Measurements from ENCODE around the gene AMDHD1. TPM values are rescaled to one million over a fixed set of nuclear protein-coding genes. Genes with fewer than 3 reads are reported as not detected.

Gene AMDHD1
- total RNA-seq, 2 donors from 2014 or later = 0.46 to 0.71 TPM

GRCh38 chr12:95989504-95990123 is 46.5 kb downstream of the AMDHD1 start:
- Histone ChIP-seq H3K36me3 (ENCODE audit: control insufficient read depth, insufficient read depth, low read length) (no peaks in the 10 kb centered on the region), H3K4me3 (ENCODE audit: low read length) (no peak overlapping the region), H3K27ac (ENCODE audit: low read depth, low read length) (no peak overlapping the region), H3K9me3 (ENCODE audit: control insufficient read depth, low read length) (no peaks in the 10 kb centered on the region), H3K9ac (ENCODE audit: extremely low read depth, low read length, poor library complexity, severe bottlenecking) (no peak overlapping the region), H3K4me1 (ENCODE audit: control insufficient read depth, insufficient read depth, low read length) (no peaks in the 10 kb centered on the region), H3K27me3 (ENCODE audit: control insufficient read depth, insufficient read depth, low read length, poor library complexity, severe bottlenecking) (peaks cover 5% of the 10 kb centered on the region)
- 93% methylated on average over 4 of the region's 4 CpGs; no CpG with 5 or more reads in 1 of the 2 experiments for WGBS, 2 experiments (ENCODE audit: insufficient coverage in 1 of 2, insufficient read length in 1 of 2)
- Mint-ChIP-seq H3K4me1 (peaks cover 6% of the 10 kb centered on the region), H3K36me3 (ENCODE audit: low read depth) (no peaks in the 10 kb centered on the region), H3K9me3 (no peaks in the 10 kb centered on the region), H3K4me3 (no peak overlapping the region), H3K27ac (no peak overlapping the region), H3K27me3 (ENCODE audit: insufficient read depth) (peaks cover 9% of the 10 kb centered on the region)
- TF ChIP-seq CTCF (conservative IDR thresholded peaks at IDR 0.05) = no peak
- DNase-seq = no peak

GRCh38 chr12:95990136-95990535 is 47.0 kb downstream of the AMDHD1 start:
- no peak for TF ChIP-seq CTCF (conservative IDR thresholded peaks at IDR 0.05)
- H3K9me3 Mint-ChIP-seq = no peaks in the 10 kb centered on the region
- 85 to 92% methylated on average over 3 to 7 of the region's 7 CpGs for WGBS, 2 experiments (ENCODE audit: insufficient coverage in 1 of 2, insufficient read length in 1 of 2)
- no peak overlapping the region for H3K4me3 Mint-ChIP-seq
- peak; percentile 58 for DNase-seq
- peaks cover 9% of the 10 kb centered on the region for H3K27me3 Mint-ChIP-seq (ENCODE audit: insufficient read depth)
- H3K4me1 Mint-ChIP-seq = peaks cover 6% of the 10 kb centered on the region
- H3K27ac Mint-ChIP-seq = no peak overlapping the region
- H3K4me1 ChIP-seq (ENCODE audit: control insufficient read depth, insufficient read depth, low read length) = no peaks in the 10 kb centered on the region
- H3K36me3 ChIP-seq (ENCODE audit: control insufficient read depth, insufficient read depth, low read length) = no peaks in the 10 kb centered on the region
- no peak overlapping the region for H3K9ac ChIP-seq (ENCODE audit: extremely low read depth, low read length, poor library complexity, severe bottlenecking)
- H3K27me3 ChIP-seq (ENCODE audit: control insufficient read depth, insufficient read depth, low read length, poor library complexity, severe bottlenecking) = peaks cover 5% of the 10 kb centered on the region
- H3K27ac ChIP-seq (ENCODE audit: low read depth, low read length) = no peak overlapping the region
- no peaks in the 10 kb centered on the region for H3K9me3 ChIP-seq (ENCODE audit: control insufficient read depth, low read length)
- no peaks in the 10 kb centered on the region for H3K36me3 Mint-ChIP-seq (ENCODE audit: low read depth)
- H3K4me3 ChIP-seq (ENCODE audit: low read length) = no peak overlapping the region

GRCh38 chr12:95993907-95994306 is 50.8 kb downstream of the AMDHD1 start:
- Histone ChIP-seq H3K4me3 (ENCODE audit: low read length) (no peak overlapping the region), H3K36me3 (ENCODE audit: control insufficient read depth, insufficient read depth, low read length) (no peaks in the 10 kb centered on the region), H3K9ac (ENCODE audit: extremely low read depth, low read length, poor library complexity, severe bottlenecking) (no peak overlapping the region), H3K9me3 (ENCODE audit: control insufficient read depth, low read length) (no peaks in the 10 kb centered on the region), H3K27ac (ENCODE audit: low read depth, low read length) (no peak overlapping the region), H3K4me1 (ENCODE audit: control insufficient read depth, insufficient read depth, low read length) (no peaks in the 10 kb centered on the region), H3K27me3 (ENCODE audit: control insufficient read depth, insufficient read depth, low read length, poor library complexity, severe bottlenecking) (no peaks in the 10 kb centered on the region)
- Mint-ChIP-seq H3K9me3 (no peaks in the 10 kb centered on the region), H3K27ac (no peak overlapping the region), H3K4me3 (no peak overlapping the region), H3K36me3 (ENCODE audit: low read depth) (no peaks in the 10 kb centered on the region), H3K27me3 (ENCODE audit: insufficient read depth) (peaks cover 9% of the 10 kb centered on the region), H3K4me1 (no peaks in the 10 kb centered on the region)
- WGBS, 2 experiments (ENCODE audit: insufficient coverage in 1 of 2, insufficient read length in 1 of 2) = 89 to 97% methylated on average over 4 to 7 of the region's 7 CpGs
- TF ChIP-seq CTCF (conservative IDR thresholded peaks at IDR 0.05) = no peak
- DNase-seq = no peak
